DMS 273 (cell line): ENCODE data around the gene VWA1.

Experiments
- DNase-seq: peaks from one replicate; lab custom pipeline; 2025; ENCODE audit not compliant: unreplicated experiment; lab: John Stamatoyannopoulos, UW

Gene VWA1, protein sequence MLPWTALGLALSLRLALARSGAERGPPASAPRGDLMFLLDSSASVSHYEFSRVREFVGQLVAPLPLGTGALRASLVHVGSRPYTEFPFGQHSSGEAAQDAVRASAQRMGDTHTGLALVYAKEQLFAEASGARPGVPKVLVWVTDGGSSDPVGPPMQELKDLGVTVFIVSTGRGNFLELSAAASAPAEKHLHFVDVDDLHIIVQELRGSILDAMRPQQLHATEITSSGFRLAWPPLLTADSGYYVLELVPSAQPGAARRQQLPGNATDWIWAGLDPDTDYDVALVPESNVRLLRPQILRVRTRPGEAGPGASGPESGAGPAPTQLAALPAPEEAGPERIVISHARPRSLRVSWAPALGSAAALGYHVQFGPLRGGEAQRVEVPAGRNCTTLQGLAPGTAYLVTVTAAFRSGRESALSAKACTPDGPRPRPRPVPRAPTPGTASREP

DNA sequence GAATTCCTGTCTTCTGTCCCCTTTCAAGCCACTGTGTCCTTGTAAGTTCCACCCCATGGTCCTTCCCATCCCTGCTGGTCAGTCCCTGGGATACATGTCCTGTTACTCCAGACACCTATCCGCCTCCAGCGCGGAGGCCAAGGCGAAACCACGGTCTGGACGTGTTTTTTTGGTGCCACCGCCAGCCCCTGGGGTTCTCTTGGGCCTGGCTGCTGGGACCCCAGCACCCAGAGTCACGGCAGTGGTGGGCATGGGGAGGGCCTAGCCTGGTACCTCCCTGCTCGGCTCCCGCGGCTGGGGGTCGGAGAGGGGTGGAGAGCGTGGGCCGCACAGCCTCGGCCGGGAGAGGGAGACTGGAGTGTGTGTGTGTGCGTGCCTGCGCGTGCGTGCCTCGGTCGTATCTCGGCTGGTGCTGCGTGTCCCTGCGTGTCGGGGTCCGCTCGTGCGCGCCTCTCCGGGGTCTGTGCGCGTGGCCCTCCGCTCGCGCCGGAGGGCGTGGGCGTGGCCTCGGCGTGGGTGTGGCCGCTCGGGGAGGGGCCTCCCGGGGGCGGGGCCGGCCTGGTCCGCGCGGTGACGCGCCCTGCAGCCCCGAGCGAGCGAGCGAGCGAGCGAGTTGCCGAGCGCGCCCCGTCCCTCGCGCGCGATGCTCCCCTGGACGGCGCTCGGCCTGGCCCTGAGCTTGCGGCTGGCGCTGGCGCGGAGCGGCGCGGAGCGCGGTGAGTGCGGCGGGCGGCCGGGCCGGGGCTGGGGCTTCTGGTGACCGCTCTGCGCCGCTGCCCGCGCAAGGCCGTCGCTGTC, at the start of gene VWA1:
TSS of gene VWA1 (plus strand) at position 585 of the 798 bp plus-strand sequence. CDS start at position 644, 59 bp downstream.
- peak; percentile 91 for DNase-seq

DNA sequence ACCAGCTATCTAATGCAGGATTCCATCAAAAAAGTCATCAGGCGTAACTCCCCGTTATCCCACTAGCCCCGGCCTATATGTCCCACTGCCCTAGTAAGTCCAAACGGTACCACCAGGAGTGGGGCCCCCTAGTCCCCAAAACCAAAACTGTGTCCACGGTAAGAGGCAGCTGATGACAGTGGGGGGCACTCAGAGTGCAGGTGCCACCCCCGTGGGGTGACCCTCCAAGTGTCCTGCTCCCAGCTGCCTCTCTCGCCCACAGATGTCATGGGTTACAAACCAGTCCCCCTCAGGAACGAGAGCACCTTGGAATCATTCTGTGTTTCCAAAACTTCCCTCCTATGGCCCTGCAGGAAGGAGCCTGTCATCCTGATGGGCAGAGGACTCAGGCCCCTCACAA, 49.6 kb upstream of the VWA1 start:
- DNase-seq: no peak

GRCh38 chr1:1387098-1388077, 48.1 kb upstream of the VWA1 start:
- DNase-seq: no peak

DNA sequence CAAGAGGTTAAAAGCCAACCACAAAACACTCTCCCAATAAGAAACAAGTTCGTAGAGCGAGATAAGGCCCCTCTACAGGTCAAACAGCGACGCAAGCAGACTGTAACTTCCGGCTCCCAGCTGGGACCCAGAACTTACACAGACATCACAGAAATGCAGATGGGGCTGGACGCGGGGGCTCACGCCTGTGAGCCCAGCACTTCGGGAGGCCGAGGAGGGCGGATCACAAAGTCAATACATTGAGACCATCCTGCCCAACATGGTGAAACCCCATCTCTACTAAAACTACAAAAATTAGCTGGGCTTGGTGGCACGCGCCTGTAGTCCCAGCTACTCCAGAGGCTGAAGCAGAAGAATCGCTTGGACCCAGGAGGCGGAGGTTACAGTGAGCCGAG, 47.4 kb upstream of the VWA1 start:
- no peak for DNase-seq

DNA sequence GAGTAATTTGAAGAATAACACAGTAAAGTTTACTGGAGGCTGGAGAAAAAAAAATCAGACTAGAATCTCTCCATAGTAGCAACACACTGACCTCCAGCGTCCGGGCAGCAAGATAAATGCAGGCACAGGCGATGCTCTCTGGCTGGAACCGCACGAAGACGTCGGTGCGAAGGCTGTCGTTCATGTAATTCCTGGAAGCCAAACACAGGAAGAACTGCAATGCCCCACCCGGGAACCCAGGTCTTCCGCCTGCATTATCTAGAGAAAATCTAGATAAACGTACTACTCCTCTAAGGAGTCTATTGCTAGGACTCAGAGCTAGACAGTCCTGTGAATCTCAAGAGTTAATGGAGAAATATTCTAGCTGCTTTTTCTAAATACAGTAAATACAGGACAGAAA, 44.8 kb upstream of the VWA1 start:
- no peak for DNase-seq

GRCh38 chr1:1391225-1391624, 44.3 kb upstream of the VWA1 start:
- DNase-seq: no peak

- no peak for DNase-seq
These were observed 42.5 kb upstream of the VWA1 start for GRCh38 chr1:1393014-1393413.

DNA sequence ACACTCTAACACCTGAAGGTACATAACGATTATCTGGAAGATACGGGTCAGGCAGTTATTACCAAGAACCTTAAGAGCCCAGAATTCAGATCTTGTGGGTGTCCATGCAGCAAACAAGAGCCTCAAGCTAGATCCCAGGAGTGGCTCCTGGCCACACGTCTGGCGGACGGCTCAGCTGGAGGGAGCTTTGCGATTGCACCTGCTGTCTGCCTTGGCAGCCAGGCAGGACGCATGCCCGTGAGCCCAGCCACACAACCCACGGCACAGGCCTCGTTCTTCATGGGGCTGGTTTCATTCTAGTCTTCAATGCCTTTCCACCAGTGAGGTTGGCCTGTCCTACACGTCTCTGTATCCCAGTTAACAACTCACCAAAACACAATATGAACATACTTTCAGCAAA, 42.1 kb upstream of the VWA1 start:
- DNase-seq: no peak

- no peak for DNase-seq
These were observed 41.4 kb upstream of the VWA1 start for GRCh38 chr1:1394116-1394515.

- no peak for DNase-seq
These were observed 40.3 kb upstream of the VWA1 start for GRCh38 chr1:1395166-1395565.

- DNase-seq: no peak
These were observed 37.5 kb upstream of the VWA1 start for GRCh38 chr1:1397839-1398523.

- DNase-seq: no peak
These were observed 36.8 kb upstream of the VWA1 start for GRCh38 chr1:1398677-1399186.

- DNase-seq: peak; percentile 99
These were observed 36.2 kb upstream of the VWA1 start, which contains the start of gene CCNL2 for GRCh38 chr1:1399187-1399871. CCNL2 (minus strand) TSS chr1:1399335; CDS start chr1:1399306, 29 bp downstream.

GRCh38 chr1:1399872-1400575, 35.5 kb upstream of the VWA1 start:
- no peak for DNase-seq

DNA sequence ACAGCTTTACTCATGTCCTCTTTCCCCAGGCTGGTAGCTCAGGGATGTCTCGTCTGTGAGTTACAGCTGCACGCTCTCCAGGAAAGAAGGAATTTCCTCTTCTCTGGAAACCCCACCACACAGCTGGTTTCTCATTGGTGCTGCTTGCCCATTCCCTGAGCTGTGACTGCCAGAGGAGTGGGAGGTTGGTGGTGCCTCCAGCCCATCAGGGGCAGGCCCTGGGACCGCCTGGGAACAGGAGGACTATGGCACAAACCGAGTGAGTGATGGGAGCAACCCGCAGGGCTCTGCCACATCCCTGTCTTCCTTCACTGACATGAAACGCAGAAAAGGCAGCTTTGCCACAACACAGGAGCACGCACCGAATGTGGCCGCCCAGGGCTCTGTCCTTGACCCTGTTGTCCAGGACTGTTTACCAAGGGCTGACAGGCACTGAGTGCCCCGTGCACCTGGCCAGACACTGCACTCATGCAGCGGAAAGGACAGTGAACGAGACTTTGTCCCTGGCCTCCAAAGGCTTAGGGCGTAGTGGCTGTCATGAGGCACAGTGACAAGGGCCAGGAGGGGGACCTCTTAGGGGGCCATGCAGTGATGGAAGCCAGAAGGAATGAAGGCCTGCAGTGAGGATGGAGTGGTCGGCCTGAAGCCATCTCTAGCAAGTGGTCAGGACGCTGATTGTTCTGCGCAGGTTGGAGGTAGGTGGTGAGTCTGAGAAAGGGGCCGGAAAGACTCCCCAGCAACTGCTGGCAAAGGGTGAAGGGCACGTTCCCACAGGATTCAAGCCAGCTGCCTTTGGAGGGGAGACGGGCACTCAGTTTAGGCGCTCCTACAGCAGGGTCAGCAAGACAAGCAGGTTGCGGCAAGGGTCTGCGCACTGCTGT, 34.7 kb upstream of the VWA1 start:
- DNase-seq: no peak

DNA sequence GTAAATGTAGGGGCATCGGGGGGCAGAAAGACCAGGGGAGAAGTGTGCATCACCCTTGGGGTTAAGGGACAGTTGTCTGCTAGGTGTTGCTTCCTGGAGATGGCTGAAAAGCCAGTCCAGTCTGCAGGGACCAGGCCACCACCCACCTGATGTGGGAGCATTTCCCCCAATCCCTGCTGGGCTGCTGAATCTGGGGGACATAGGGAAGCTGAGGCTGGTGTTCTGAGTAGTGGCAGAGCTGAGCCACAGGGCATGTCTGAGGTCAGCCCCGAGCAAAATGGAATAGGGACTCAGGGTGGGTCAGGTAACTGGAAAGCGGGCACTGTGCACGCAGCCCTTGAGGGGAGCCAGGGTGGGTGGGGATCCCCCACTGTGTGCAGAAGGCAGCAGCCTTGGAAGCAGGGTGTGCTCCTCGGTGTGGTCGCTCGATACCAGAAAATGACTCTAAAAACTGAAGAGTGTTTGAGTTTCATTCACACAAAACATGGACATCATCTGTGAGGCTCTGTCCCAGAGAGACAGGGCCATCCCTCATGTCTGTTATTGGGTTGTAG, 34.0 kb upstream of the VWA1 start:
- no peak for DNase-seq

GRCh38 chr1:1402072-1402900, 33.2 kb upstream of the VWA1 start:
- peak; percentile 94 for DNase-seq
